C4-2B (cell line): ENCODE data around the gene DNAJC12.
"Not testable (repeated sequence)": the region's sequence is repeated elsewhere in the genome, so short reads cannot be mapped to it uniquely, and the experiment has no call there.

Experiments used
- CTCF ChIP-seq: fragments of 450-650 bp; conservative IDR thresholded peaks from 2 replicates; pipeline ENCODE4 v1.5.1; 2017; ENCODE audit warnings: mild to moderate bottlenecking
- ZFX ChIP-seq: fragments of 450-650 bp; IDR thresholded peaks from 2 replicates; pipeline ENCODE4 v1.6.1; 2017

- TF ChIP-seq CTCF, ZFX: not testable (repeated sequence)
Observed at GRCh38 chr10:67762567-67762966, 75.4 kb downstream of the DNAJC12 start.
